Stimulated activated CD8-positive, alpha-beta memory T cell treated with anti-CD3 and anti-CD28 coated beads, Interleukin-12 subunit alpha, Interleukin-12 subunit beta, amount 100 ng/mL, for 24 hours (primary cell): ENCODE results near the gene AP2A1.
"Not testable (repeated sequence)": the region's sequence is repeated elsewhere in the genome, so short reads cannot be mapped to it uniquely, and the experiment has no call there.

ENCODE experiments used
- DNase-seq: peaks from one replicate; pipeline ENCODE4 v3.0.0-alpha.2; 2020; ENCODE audit errors: extremely low read depth

The AP2A1 gene

GRCh38 chr19:49766930-49767299 lies at the start of gene AP2A1:
TSS of gene AP2A1 (plus strand) at chr19:49767001. CDS start at chr19:49767134, 133 bp downstream.
- no peak for DNase-seq

DNA sequence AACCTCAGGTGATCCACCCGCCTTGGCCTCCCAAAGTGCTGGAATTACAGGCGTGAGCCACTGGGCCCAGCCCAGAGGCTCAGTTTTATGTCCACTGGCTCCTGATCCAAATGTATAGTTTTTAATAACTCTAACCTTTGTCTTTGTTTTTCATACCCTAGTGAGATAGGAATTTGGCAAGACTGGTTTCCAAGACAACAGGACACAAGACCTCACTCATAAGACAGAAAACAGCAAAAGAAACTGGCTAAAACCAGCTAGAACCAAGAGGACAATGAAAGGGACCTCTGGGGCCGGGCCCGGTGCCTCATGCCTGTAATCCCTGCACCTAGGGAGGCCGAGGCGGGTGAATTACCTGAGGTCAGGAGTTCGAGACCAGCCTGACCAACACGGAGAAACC lies 48.3 kb upstream of the AP2A1 start:
- DNase-seq = no peak

DNA sequence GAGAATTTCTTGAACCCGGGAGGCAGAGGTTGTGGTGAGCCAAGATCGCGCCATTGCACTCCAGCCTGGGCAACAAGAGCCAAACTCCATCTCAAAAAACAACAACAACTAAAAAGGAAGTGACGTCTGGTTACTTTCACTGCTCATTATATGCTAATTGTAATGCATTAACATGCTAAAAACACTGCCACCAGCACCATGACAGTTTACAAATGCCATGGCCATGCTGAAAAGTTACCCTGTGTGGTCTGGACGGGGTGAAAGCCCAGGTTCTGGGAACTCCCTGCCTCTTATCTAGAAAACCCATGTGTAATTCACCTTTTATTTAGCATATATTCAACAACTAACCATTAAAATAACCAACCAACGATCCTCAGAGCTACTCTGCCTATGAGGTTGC lies 47.8 kb upstream of the AP2A1 start:
- no peak for DNase-seq

DNA sequence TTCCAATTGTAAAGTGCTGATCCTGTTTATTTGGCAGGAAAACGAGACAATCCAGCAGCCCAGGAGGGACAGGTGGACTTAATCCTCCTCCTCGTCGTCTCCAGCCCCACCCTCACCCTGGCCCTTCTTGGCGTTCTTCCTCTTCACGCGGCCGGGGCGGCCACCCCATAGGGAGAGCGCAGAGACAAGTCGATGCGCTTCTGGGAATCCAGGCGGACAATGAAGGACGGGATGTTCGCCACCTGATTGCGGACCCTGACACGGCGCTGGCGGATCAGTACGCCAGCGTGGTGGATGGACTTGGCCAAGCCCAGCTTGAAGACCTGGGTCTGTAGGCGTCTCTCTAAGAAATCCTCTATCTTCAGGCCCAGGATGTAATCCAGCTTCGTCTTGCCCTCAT lies 47.4 kb upstream of the AP2A1 start:
- DNase-seq = not testable (repeated sequence)

GRCh38 chr19:49727217-49728030 lies 39.4 kb upstream of the AP2A1 start:
- DNase-seq = no peak

GRCh38 chr19:49730166-49730565 lies 36.6 kb upstream of the AP2A1 start:
- no peak for DNase-seq

- no peak for DNase-seq
Observed at GRCh38 chr19:49738268-49738667, 28.5 kb upstream of the AP2A1 start.

DNA sequence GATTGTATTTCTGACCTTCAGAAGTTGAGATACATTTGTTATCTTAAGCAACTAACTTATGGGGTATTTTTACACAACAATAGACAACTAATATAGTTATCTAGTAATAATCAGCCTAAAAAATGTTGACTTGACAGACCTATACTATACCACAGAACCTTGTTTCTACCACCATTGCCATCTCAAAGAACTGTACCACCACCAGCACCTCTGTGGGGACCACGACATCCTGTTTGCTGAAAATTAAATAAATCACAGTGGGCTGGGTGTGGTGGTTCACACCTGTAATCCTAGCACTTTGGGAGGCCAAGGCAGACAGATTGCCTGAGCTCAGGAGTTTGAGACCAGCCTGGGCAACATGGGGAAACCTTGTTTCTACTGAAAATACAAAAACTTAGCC lies 27.7 kb upstream of the AP2A1 start:
- no peak for DNase-seq

- DNase-seq = no peak
Observed at GRCh38 chr19:49739933-49740332, 26.9 kb upstream of the AP2A1 start.

GRCh38 chr19:49741210-49741844 lies 25.5 kb upstream of the AP2A1 start:
- no peak for DNase-seq

DNA sequence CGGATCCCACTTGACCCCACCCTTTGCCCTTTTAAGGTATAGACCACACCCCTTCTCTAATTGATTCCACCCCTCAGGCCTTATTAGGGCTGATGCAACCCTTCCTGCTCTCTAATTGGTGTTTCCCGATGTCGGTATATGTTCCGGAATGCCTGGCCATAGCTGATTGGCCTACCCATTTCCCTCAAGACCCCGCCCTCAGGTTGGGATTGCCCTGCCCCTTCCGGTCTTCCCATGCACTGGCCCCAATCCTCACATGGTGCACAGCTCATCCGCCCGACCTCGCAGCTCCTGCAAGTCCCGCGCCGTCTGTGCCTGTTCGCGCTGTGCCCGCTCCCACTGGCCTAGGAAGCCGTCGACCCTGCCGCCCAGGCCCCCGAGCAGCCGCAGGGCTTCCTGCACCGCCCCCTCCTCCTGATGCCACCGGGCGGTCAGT lies 21.8 kb upstream of the AP2A1 start:
- no peak for DNase-seq

- DNase-seq = peak; percentile 32
Observed at GRCh38 chr19:49746206-49746958, 20.4 kb upstream of the AP2A1 start.

DNA sequence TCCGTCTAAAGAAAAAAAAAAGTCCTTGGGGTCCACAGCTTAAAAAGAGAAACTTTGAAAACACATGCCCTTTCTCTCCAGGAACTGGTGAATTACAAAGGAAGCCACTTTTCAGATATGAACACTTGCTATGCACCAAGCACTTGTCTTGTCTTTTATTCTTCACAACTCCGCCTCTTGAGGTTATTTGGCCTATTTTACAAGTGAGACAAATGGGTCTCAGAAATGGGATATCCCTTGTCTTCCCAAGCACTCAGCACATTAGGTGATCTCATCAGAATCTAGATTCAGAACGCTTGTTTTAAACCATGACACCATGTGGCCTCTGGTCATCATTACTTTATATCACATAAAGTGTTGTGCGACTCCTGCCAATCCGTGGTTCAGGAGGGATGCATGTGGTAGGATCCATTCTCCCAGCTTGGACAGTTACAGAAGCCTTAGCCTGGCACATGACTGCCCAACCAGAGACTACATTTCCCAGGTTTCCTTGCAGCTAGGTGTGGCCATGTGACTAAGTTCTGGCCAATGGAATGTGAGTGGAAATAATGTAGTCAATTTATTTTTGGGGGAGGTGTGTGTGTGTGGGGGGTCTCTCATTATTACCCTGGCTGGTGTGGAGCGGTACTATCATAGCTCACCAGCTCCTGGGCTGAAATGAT lies 17.6 kb upstream of the AP2A1 start:
- no peak for DNase-seq

- DNase-seq = no peak
Observed at GRCh38 chr19:49749771-49750170, 17.0 kb upstream of the AP2A1 start.

DNA sequence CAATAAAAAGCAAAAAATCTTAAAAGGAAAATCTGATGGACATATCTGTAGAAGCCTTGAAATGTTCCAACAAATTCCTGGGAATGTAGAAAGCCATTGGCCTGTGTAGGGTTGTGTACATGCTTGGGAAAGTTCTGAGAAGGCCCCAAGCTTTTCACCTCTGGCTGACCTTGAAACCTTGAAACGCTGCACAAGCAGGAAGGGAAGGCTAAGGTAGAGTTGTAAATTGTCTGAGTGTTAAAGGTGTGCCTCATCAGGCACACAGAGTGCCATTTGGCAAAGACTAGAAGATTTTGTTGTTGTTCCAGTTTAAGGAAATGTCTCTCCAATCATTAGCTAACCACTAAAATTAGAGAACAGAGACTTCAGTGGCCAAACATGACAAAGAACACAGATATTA lies 14.1 kb upstream of the AP2A1 start:
- no peak for DNase-seq

DNA sequence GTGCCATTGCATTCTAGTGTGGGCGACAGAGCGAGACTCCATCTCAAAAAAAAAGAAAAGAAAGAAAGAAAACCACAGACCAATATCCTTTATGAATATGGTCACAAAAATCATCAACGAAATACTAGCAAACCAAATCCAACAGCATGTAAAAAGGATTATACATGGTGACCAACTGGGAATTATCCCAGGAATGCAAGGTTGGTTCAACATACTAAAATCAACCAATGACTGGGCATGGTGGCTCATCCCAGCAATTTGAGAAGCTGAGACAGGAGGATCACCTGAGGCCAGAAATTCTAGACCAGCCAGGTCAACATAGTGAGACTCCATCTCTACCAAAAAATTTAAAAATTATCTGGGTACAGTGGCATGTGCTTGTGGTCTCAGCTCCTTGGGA lies 10.8 kb upstream of the AP2A1 start:
- no peak for DNase-seq

- DNase-seq = no peak
Observed at GRCh38 chr19:49758292-49758691, 8.5 kb upstream of the AP2A1 start.

GRCh38 chr19:49761249-49761624 lies 5.6 kb upstream of the AP2A1 start:
- DNase-seq = no peak

GRCh38 chr19:49761625-49762311 lies 5.0 kb upstream of the AP2A1 start:
- no peak for DNase-seq

GRCh38 chr19:49763230-49763629 lies 3.6 kb upstream of the AP2A1 start, which contains the start of gene TSKS:
TSS of gene TSKS (minus strand) at chr19:49763306. CDS start at chr19:49763247, 59 bp downstream.
- no peak for DNase-seq

GRCh38 chr19:49764341-49764740 lies 2.5 kb upstream of the AP2A1 start:
- no peak for DNase-seq
